Effector CD4-positive, alpha-beta T cell (primary cell): ENCODE measurements around the gene SOX10.

Experiments used
- DNase-seq: peaks from one replicate; pipeline ENCODE4 v3.0.0-alpha.2; 2020

The SOX10 gene

DNA sequence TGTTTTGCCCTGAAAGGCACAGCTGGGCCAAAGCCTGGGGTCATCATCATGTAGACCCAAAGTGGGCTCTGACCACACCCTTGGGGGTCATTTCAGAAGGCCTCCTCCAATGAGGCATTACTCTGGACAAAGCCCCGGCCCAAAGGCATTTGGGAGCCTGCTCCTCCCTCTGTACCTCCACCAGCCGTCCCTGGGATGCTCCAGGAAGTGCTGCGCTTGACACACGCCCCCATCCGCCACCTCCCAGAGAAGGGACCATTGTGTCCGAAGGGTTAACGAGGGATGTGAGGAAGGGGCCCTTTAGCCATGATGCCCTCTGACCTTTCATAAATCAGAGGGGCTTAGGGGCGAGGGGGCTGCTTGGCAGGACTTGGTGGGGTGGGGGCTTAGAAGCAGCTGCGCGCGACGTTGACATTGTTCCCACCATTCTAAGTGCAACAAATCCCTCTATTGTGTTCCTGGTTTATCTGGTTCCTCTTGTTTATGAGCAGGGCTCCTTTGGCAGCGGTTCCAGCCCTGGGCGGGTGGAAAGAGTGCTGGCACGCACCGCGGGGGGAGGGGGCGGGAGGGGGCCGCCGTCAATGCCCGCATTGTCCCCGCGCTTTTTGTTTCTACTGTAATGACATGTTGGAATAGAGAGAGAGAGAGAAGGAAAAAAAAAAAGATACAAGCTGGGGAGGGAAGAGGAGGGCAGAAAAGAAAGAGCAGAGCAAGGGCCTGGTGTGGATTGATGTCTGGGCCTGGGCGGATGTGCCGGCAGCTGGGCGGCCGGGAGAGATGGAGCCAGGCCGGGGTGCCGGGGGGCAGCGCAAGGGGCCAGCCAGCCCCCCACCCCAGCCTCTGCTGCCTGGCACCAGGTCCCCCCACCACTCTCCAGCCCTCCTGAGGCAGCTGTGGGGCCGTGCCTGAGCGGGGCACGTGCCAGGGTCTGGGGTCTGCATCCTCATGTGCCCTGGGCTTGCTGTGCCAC is 32.1 kb upstream of the SOX10 start:
- DNase-seq = no peak

DNA sequence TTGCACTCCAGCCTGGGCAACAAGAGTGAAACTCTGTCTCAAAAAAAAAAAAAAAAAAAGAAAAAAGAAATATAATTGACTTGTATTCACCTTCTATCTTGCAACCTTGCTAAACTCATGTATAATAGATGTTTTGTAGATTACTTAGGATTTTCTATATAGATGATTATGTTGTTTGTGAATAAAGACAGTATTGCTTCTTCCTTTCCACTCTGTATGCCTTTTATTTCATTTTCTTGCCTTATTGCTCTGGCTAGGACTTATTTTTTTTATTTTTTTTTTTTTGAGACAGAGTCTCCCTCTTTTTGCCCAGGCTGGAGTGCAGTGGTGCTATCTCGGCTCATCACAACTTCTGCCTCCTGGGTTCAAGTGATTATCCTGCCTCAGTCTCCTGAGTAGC is 29.7 kb upstream of the SOX10 start:
- DNase-seq = no peak

DNA sequence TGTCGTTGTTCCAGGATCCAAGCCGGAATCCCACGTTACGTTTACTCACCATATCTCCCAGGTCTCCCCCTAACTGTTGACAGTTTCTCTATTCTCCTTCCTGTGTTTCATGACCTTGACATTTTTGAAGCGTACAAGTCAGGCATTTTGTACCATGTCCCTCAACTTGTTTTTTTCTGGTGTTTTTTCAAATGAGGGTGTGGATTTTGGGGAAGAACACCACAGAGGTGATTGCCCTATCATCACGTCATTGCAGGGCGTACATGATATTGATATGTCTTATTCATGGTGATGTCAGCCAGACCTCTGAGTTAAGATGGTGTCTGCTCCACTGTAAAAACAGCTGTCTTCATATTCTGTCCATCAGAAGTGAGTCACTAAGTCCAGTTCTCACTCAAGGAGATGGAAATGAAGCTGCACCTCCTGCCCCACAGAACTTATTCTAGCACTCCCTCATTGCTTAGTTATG is 28.3 kb upstream of the SOX10 start:
- no peak for DNase-seq

DNA sequence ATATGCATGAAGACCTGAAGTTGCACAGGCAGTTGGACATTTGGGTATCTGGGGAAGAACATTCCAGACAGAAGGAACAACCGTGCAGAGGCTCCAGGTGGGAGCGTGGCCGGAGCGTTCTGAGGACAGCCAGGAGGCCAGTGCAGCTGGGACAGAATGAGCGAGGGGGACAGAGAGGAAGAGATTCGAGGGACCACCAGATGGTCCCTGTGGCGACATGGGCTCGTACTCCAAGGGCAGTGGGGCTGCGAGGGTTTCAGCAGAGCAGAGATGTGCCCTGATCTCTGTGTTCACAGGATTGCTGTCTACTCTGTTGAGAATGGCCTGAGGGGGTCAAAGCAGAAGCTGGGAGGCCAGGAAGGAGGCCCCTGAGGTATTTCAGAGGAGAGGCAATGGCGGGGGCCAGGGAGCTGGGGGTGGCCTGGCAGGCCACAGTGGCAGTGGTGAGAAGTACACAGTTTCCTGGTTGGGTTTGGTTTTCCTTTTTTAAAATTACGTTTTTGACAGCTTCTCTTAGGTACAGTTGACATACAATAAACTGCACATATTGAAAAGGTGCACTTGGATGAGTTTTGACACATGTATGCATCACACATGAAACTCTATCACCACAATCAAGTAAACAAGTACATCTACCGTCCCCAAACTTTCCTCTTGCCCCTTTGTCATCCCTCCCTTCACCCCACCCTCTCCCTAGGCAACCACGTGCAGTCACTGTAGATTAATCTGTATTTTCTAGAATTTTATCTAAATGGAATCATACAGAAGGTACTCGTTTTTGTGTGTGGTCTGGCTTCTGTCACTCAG is 24.8 kb upstream of the SOX10 start:
- DNase-seq = no peak

DNA sequence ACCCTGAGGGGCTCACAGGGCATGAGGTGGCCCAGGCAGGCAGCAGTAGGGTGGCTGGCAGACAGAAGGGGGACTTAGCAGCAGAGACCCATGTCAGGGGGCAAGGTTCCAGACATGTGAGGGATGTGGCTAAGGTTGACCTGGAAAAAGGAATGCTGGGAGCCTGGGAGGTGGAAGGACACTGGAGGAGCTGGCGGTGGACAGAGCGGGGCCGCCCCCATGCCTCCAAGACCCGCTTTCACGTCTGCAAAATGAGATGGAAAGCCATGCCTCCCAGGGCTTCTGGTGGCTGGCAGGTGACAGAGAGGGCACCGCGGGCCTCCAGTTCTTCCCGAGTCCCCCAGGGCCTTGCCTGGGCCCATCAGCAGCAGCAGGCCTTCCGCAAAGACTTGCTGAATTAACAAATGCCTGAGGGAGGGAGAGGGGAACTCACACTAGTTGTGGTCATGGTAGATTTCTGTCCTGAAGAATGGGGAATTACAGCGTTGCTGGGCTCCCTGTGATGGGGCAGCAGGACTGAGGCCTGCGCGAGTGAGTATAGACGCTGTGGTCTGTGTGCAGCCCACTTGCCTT is 23.1 kb upstream of the SOX10 start:
- no peak for DNase-seq

DNA sequence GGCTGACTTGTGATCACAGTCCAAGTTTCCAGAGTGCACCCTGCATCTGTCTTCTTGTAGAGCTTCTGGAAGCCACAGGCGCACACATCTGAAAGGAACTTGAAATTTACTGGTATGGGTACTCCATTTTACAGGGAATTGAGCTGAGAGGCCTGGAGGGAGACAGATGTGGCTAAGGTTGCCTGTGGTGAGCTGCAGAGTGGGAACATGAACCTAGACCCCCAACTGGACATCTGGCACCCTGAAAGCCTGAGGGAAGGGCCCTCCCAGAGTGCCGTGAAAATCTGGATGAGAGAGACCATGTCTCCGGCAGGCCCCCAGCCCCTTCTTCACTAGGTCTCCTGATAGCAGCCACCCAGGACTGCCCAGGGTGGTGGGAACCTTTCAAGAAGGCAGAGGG is 22.6 kb upstream of the SOX10 start:
- DNase-seq = no peak

DNA sequence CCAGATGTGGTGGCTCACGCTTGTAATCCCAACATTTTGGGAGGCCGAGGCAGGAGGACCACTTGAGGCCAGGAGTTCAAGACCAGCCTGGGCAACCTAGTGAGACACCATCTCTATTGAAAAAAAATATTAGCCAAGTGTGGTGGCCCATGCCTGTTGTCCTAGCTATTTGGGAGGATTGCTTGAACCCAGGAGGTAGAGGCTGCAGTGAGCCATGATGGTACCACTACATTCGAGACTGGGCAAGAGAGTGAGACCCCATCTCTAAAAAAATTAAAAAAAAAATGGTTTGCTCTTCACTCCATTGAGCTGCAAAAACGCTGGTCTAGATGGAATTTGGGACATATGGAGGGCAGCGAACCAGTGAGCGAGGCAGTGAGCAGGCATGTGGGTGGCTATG is 21.6 kb upstream of the SOX10 start:
- DNase-seq = no peak

DNA sequence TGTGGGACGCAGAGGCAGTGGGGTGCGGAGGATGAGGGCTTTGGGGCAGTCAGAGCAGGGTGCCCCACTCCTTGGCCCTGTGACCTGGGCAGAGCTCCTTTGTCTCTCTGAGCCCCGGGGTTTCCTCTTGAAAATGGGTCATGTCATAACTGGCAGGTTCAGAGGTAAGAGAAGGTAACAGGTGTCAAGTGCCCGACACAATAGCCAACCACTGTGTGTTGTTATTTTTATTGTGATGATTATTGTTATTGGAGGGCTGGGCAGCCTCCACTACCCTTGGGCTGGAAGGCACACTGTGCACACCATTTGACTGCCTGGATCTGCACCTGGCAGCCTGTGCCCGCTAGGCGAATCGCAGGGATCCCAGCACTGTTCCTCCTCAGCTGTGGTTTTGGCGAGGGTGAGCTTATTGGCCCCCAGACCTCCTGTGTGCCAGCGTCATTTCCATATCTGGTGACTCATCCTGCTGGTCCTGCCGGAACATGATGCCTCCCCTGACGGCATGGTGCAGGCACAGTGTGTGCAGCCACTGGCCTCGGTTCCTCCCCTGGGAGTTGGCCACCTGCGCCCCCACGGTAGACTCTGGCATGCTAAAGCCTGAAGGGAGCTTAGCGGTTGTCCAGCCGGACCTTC is 15.4 kb upstream of the SOX10 start:
- DNase-seq = no peak

DNA sequence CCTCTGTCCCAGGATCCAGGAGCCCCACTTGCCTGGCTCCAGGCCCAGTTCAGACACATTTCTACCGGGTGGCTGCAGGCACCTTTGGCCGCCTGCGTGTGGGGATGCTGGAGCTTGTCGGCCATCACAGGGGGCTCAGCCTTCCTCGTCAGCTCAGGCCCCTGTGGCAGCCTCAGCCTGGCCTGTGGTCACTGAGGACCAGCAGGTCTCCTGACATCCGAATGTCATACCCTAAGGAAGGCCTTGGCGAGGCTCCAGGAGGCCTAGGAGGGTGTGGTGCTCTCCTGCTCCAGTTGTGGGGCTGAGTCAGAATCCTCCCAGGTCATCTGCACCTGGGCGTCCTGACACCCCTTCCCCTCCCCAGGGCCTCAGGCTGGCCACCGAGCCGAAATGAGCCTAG is 14.9 kb upstream of the SOX10 start:
- DNase-seq = no peak

DNA sequence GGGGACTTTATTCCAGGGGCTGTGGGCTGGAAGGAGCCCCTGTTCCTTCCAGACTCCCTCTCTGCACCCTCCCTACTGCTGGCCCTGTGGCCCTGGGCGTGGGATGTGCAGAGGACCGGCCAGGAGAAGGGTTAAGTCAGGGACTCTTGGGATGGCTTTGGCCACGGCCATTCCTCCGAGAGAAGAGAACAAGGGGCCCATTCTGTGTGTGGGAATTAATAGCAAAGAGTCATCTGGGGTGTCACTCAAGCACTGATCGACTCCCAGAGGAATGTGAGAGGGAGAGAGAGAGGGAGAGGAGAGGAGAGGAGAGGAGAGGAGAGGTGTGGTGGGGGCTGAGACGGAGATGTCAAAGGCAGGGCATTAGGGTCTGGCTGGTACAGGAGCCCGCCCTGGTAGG is 14.2 kb upstream of the SOX10 start:
- no peak for DNase-seq

DNA sequence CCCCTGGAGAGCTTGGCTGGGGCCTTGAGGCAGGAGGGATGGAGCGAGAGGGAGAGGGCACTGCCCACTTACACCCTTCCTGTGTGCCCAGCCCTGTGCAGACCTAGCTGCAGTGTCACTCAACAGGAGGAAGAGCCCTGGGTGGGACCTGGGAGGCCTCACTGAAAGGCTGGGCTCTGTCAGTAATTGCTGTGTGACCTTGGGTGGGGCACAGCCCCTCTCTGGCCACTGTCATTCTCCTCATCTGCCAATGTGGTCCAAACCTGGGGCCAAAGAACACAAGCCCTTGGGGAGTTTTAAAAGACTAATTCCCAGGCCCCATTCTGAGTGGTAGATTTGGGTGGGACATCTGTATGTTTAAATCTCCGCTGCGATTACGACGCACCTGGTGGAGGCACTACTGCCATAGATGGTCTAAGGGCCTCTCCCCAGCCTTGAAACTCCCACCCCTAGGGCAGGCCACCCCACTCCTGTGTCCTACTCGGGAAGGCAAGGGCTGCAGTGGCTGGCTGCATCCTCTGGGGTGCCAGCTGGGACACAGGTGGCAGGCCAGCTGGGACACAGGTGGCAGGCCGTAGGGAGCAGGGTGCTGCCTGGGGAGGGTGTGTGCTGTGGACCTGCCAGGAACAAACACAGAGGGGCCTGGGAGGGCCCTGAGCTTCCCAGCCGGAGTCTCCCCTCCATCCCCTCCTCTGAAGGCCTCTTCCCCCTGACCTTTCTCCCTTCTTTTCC is 12.3 kb upstream of the SOX10 start:
- no peak for DNase-seq

DNA sequence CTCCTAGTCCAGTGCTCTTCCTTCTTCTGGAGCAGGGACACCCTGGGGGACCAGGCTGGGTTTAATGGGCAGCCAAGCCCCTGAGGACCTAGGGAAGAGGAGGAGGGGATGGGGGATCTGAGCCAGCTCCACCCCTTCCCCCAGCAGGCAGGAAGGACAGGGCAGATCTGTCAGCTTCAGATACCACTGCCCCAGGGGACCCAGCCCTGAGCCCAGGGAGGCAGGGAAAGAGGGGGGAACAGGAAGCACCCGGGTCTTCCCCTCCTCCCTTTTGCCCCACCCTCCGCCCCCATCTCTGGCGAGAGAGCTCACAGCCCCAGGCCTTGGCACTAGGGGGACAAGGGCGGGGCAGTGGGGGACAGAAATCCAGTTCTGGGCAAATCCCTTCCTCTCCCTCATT is 11.7 kb upstream of the SOX10 start:
- no peak for DNase-seq

DNA sequence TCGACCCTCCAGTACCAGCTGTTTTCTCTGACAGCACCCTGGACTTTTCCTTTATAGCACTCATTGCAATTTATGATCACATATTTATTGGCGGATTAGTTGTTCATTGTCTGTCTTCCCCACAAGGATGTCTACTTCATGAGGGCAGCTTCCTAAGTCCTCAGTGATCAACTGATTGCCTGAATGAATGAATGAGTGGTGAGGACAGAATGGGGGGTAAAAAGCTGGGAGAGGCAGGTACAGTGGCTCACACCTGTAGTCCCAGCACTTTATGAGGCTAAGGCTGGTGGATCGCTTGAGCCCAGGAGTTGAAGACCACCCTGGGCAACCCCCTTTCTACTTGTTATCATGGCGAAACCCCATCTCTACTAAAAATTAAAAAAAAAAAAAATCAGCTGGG is 11.1 kb upstream of the SOX10 start:
- DNase-seq = no peak

DNA sequence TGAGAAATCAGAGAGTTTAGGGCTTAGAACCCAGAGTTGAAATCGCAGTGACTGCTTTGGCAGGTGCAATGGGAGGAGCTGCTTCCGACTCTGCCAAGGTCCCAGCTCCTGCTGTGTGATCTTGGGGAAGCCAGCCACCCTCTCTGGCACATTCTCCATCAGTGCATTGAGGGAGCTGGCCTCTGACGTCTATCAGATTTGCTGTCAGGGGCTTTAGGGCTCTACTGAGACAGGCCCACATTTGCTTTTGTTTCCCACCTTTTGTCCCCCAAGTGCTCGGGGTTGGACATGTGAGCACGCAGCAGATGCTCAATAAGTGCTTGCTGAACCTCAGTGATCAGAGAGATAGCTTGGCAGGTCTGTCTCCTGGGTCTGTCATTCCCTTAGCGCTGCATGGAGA is 10.6 kb upstream of the SOX10 start:
- no peak for DNase-seq

DNA sequence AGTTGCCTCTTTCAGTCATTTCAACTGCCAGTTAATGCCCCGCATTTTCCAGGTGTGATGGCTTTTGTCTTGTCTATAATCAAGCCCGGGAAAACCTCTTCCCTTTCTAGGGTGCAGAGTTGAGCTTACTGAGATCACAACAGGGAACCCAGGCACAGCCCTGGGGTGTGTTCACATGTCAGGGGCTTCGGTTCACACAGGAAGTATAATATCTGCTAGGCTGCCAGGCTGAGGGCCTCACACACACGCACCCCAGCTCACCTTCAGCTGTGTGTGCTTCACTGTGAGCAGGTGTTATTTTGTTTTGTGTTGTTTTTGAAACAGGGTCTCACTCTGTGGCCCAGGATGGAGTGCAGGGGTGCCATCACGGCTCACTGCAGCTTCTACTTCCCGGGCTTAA is 9.7 kb upstream of the SOX10 start:
- no peak for DNase-seq

DNA sequence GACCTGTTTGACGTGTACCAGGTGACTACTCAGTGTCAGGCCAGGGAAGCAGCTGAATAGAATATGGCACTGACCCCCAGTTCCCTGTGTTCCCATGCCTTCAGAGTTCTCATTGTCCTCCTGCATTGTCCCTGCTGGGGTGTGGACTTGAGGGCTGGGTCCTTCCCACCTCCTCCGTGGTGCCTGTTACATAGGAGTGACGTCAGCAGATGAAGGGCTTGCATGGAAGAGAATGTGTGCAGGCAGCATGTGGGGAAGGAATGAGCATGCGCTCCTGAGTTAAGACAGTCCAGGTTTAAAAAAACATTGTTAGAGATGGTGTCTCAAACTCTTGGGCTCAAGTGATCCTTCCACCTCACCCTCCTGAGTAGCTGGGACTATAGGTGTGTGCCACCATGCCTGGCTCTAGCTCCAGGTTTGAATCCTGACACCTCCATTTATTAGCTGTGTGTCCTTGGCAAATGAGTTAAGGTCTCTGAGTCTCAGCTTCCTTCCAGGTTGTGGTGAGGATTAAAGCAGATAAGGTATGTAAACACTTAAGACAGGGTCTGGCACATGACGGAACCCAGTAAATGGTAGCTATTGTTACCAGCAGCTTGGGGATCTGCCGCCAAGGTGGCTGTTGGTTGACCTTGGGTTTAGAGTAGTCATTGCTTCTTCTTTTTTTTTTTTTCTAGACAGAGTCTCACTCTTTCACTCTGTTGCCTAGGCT is 7.5 kb upstream of the SOX10 start:
- no peak for DNase-seq

DNA sequence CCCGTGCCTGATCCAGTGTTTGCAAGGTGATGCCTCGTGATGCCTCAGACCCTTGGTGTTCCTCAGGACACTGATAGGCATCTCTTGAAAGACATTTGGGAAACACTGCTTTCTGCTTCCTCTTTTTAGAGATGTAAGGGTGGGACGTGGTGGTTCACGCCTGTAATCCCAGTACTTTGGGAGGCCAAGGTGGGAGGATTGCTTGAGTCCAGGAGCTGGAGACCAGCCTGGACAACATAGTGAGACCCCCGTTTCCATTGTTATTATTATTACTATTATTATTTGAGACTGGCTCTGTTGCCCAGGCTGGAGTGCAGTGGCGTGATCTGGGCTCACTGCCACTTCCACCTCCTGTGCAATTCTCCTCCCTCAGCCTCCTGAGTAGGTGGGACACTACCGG is 6.5 kb upstream of the SOX10 start:
- DNase-seq = no peak

DNA sequence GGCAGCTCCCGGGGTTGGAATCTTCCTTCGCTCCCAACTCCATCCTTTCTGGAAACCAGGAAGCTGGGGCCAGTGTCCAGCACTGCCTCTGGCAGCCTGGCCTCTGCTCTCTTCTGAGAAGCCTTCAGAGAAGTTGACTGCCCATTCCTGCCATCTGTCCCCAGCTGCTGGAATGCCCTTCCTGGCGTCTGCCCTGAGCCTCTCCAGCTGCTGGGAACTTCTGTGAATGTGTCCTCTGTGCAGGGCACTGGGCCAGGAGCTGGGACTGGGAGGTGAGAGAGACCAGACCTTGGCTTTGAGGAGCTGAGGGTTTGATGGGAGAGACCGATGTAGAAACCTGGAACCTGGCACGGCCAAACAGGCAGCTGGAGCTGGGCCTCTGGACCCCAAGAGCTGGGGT is 5.9 kb upstream of the SOX10 start:
- no peak for DNase-seq

DNA sequence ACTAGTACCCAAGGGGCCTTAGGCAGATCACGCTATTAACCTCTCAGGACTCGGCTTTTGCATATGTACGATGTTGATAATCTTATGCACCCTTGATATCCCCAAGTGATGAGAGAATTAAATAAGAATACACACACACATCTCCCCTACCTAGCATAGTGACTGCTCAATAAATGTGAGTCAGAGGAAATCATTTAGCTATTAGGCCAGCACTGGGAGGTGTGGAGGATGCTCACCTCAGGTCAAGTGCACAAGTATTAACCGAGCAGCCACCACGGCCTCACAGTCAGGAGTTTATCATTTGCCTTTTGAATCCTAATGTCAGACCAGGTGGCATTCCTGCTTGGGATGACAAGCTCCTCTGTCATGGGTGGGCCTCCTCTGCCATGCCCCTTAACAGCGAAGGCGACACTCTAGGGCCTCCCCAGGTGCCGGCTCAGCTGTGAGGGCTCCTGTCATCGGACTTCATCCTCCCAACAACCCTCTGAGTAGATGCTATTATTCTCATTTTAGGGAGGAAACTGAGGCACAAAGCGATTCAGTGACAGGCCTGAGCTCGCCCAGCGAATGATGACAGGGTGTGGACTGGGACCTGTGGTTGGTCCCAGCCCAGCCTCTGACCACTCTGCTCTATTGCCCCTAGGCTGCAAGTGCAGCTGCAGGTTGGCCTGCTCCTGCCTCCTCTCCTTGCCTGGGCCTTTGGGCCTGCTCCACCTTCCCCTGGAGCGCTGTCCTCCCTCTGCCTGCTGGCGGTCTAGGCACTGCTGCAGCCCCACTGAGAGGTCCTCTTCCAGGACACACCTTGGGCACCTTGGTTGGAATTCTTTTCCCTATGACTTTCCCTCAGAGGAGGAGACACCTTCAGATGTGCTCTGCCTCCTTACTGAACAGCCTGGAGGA is 5.0 kb upstream of the SOX10 start:
- DNase-seq = no peak

DNA sequence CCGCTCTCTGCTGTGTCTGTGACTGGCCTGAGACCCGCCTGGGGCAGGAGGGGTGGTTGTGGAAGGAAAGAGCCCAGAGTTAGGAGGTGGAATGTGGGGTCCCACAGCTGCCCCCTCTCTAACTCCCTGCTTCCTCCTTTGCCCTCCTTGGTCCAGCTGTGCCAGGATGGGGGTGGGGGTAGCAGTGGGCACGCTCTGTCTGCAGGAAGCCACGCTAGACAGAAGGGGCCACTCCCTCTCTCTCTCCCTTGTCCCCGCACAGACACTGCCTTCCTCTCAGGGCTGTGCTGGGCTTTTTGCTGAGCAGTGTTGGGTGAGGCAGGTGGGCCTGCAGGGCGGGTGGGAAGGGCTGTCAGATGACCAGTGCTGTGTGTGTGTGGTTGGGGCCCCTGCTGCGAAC is 2.0 kb upstream of the SOX10 start:
- DNase-seq = no peak
